Cardiac septum (tissue), 1 donor: ENCODE data around the gene ANKRD12. TPM values are rescaled to one million over a fixed set of nuclear protein-coding genes. Genes with fewer than 3 reads are reported as not detected.
"Not testable (repeated sequence)": the region's sequence is repeated elsewhere in the genome, so short reads cannot be mapped to it uniquely, and the experiment has no call there.

ENCODE experiments used
- DNase-seq: peaks from one replicate; pipeline ENCODE4 v3.0.0-alpha.2; 2020; ENCODE audit warnings: low spot score
- intact Hi-C: fragments of 100-400 bp; cut with DNase I; formaldehyde crosslinking; loops from one replicate; pipeline ENCODE4 v1.14.0; 2022
- total RNA-seq: library from RNA; stranded (reverse); fragmentation: NEBNext Ultra II Directional; extraction: Animal tissue kit (Norgen Biotek cat#: 25700); gene quantifications from one replicate; pipeline ENCODE4 v1.2.1, GENCODE V29; 2021
- donor health status: DM: no; HTN: no; CAD: no.

Gene ANKRD12
- total RNA-seq, 1 donor from 2014 or later = 66.6 TPM

GRCh38 chr18:9135912-9136314, 668 bp upstream of the ANKRD12 start:
- peak; percentile 72 for DNase-seq
- intact Hi-C loops = loop anchor here (1.0 kb wide), 1 partner anchor 34 kb away; the partner anchor contains the start of gene NDUFV2

DNA sequence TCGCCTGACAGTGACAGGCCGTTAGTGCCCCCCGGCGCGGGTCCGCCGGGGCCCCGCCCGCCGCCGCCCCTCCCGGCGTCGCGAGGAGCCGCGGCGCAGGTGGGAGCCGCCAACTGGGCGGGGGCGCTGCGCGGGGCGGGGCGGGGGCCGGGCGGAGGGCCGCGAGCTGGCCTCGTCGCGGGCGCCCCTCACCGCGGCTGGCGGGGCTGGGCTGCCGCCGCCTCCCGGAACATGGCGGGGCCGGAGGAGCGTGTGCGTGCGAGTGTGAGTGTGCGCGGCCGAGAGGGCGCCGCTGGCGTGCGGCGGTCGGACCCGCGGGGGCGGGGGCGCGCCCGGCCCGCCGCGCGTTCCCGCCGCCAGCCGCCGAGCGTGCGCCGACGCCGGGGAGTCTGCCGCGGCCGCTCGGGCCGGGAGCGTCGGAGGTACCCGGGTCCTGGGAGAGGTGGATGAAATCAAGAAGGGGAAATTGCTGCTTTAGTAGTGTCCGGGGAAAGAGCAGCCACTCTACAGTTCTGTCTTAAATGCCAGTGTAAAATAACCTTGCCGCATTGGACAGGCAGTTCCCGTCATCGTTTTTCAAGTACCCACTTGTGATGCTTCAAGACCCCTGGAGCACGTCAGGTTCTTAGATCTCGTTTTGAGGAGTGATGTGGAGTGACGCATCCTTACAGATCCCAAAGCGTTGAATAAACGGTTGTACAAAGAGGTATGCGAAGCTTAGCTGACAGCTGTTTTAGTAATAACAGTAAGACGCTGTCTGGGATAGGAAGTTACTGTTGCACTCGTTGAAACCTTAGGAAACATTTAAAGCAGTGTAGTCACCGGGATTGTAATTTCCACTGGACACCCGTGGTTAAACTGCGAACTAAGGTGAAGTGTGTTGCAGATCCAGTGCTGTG, 836 bp downstream of the ANKRD12 start:
- intact Hi-C loops = no loop called here
- DNase-seq = peak; percentile 85

DNA sequence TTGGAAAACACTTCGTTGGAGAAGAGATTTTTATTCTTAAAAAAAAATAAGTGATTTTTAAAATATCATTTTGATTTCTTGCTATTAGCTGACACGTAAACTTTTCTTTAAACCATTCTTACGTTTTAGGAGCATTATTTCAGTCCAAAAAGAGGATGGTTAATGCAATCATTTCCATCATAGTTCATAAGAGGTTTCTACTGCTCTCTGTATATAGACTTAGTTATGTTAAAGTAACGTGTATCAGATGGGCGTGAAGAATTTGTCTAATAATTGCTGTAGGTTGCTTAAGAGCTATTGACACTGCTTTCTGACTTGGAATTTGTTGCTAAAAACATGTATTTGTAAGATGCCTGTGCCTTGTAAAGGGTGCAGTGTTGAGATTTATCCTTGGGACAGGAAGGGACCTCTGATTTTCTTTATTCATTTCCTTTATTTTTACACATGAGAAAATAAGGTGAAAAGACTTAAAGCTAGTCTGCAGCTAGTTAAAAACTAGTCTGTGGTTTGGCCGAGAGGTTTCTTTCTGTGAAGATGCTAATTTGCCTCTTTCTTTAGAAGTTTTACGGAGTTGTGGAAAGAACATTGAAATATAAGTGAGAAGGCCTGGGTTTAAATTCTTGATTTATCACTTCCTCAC, 2.9 kb downstream of the ANKRD12 start:
- intact Hi-C loops = loop anchor here (10.0 kb wide), 1 partner anchor 335 kb away; the partner anchor contains the start of gene RALBP1
- DNase-seq = no peak

DNA sequence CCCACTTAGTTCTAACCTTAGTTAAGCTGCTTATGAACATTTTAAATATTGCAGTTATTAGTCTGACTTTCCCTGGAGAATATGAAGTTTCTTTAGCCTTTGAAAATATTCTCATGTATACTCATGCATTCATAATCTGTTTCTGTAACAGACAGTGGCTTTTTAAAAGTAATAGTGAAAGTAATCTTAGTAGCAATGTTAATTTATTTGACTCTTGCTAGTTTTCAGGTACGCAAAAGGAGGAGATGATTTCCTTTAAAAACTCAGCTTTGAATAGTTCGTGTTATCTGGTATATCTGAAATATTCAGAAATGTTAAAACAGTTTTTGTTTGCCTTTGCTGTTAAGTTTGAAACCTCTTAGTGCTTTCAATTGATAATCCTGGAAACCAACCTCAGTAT, 3.8 kb downstream of the ANKRD12 start:
- DNase-seq = no peak
- intact Hi-C loops = loop anchor here (10.0 kb wide), 1 partner anchor 334 kb away; the partner anchor contains the start of gene RALBP1

- intact Hi-C loops = loop anchor here (10.0 kb wide), 1 partner anchor 334 kb away; the partner anchor contains the start of gene RALBP1
- no peak for DNase-seq
Observed at GRCh38 chr18:9140984-9141383, 4.4 kb downstream of the ANKRD12 start.

DNA sequence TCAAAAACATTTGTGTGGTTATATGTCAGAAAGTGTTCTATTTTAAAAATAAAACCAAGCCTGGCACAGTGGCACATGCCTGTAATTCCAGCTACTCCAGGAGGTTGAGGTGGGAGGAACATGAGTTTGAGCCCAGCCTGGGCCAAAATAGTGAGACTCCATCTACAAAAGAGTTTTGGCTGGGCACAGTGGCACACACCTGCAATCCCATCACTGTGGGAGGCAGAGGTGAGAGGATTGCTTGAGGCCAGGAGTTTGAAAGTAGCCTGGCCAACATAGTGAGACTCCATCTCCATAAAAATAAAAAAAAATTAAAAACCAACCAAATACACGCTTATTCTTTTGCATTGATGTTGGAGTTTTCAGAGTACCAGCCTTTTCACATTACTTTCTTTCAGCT, 9.6 kb downstream of the ANKRD12 start:
- intact Hi-C loops = loop anchor here (2.0 to 10.0 kb wide), 2 partner anchors 73 to 329 kb away; partner anchors contain the start of gene RALBP1
- DNase-seq = no peak

GRCh38 chr18:9147440-9148202, 11.0 kb downstream of the ANKRD12 start:
- intact Hi-C loops = loop anchor here (2.0 to 10.0 kb wide), 2 partner anchors 75 to 327 kb away; partner anchors contain the start of gene RALBP1
- DNase-seq = no peak

DNA sequence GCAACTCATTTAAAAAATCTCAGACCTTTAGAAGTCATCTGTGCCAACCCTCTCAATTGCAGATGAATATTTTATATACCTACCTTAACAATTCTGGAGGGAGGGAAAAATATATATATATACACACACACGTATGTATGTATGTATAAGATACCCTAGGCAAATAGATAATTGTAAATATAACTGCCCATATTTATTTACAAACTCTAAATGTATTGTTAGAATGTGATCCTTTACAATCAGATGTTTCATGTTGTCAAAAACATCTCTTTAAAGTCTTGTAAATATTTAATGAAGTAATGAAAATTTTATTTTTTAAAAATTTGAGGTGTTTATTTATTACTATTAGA, 11.6 kb downstream of the ANKRD12 start:
- intact Hi-C loops = loop anchor here (10.0 kb wide), 1 partner anchor 327 kb away; the partner anchor contains the start of gene RALBP1
- no peak for DNase-seq

GRCh38 chr18:9150121-9150520, 13.5 kb downstream of the ANKRD12 start:
- DNase-seq = no peak
- intact Hi-C loops = no loop called here

GRCh38 chr18:9153256-9153655, 16.7 kb downstream of the ANKRD12 start:
- intact Hi-C loops = no loop called here
- DNase-seq = no peak

GRCh38 chr18:9156604-9157249, 20.1 kb downstream of the ANKRD12 start:
- intact Hi-C loops = no loop called here

DNA sequence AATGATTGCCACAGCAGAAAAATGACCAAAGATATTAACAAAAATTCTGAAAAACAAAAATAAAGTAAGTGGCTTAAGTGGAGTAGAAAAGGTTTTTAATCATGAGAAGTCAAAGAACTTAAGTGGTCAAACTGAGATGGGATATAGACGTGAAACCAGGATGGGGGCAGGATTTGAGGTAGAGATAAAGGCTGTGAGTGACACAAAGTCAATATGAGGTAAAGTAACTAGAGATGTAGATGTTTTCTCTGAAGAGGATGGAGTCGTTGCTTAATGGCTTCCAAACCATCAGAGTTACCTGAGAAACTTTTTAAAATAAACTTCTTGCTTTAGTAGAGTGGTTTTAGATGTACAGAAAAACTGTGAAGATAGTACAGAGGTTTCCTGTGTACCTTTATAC, 21.2 kb downstream of the ANKRD12 start:
- DNase-seq = no peak
- intact Hi-C loops = no loop called here

More at GRCh38 chr18:9156604-9157249, 20.1 kb downstream of the ANKRD12 start:
- DNase-seq = no peak

DNA sequence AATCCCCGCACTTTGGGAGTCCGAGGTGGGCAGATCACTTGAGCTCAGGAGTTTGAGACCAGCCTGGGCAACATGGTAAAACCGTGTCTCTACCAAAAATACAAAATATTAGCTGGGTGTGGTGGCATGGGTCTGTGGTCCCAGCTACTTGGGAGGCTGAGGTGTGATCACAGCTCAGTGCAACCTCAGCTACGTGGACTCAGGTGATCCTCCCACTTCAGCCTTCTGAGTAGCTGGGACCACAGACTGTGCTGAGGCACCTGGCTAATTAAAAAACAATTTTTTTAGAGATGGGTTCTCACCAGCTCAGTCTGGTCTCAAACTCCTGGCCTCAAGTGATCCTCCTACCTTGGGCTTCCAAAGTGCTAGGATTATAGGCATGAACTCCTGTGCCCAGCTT, 23.4 kb downstream of the ANKRD12 start:
- intact Hi-C loops = no loop called here

GRCh38 chr18:9162663-9163062, 26.1 kb downstream of the ANKRD12 start:
- DNase-seq, intact Hi-C loops: not testable (repeated sequence)

More for the DNA sequence above, 23.4 kb downstream of the ANKRD12 start:
- DNase-seq = no peak

- intact Hi-C loops, DNase-seq: not testable (repeated sequence)
Observed at GRCh38 chr18:9164149-9164548, 27.6 kb downstream of the ANKRD12 start.

- DNase-seq, intact Hi-C loops: not testable (repeated sequence)
Observed at GRCh38 chr18:9165883-9166282, 29.3 kb downstream of the ANKRD12 start.

GRCh38 chr18:9169515-9169914, 32.9 kb downstream of the ANKRD12 start:
- intact Hi-C loops, DNase-seq: not testable (repeated sequence)

GRCh38 chr18:9171919-9172318, 35.3 kb downstream of the ANKRD12 start:
- intact Hi-C loops, DNase-seq: not testable (repeated sequence)

DNA sequence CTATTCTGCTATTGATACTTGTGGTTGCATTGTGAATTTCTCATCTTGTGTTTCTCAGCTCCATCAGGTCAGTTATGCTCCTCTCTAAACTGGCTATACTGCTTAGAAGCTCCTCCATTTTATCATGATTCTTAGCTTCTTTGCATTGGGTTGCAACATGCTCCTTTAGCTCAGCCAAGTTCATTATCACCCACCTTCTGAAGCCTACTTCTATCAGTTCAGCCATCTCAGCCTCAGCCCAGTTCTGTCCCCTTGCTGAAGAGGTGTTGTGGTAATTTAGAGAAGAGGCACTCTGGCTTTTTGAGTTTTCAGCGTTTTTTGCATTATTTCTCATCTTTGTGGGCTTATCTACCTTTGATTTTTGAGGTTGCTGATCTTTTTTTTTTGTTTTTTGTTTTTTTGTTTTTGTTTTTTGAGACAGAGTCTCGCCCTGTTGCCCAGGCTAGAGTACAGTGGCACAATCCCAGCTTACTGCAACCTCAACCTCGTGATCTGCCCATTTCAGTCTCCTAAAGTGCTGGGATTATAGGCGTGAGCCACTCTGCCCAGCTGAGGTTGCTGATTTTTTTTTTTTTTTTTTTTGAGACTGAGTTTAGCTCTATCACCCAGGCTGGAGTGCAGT, 36.0 kb downstream of the ANKRD12 start:
- intact Hi-C loops = no loop called here
- no peak for DNase-seq
